ENCODE data around the gene SLC25A13.
A peak's percentile ranks its signal among the peaks of the same experiment; 100 is the strongest.

SLC25A13 gene

DNA sequence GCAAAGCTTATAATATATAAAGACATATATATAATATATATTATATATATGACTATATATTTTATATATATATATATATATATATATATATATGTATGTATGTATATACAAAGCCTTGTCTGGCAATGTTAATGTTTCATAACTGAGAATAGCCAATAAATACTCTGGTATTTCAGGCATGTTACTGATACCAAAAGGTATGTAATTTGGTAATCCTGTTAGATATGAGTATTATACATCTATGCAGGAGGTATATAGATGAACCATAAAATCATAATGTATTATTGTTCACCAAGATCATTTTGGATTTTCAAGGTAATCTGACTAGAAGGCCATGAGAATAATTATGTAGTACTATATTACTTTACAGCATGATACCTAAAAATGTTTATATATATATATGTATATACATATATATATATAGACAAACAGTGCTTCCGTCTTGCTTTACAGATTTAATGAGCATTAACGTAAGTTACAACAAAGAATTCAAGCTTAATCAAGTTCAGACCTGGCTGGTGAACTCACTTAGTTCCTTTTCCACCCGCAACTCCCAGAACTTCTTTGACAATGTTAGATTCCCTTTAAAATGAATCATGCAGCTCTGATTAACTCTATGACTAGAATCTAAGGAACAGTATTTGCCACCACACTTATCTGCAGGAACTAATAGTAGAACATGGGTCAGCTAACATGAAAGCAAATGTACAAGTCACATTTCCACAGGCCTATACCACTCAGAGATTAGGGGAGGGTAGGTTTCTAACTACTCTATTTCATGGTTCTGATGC is 82.7 kb downstream of the SLC25A13 start:
- DNase-seq: no peak

GRCh38 chr7:96238474-96238873 is 83.4 kb downstream of the SLC25A13 start:
- DNase-seq: no peak

GRCh38 chr7:96237040-96237439 is 84.9 kb downstream of the SLC25A13 start:
- DNase-seq: no peak

- peak; percentile 99 for DNase-seq
Observed at GRCh38 chr7:96236198-96237039, 85.5 kb downstream of the SLC25A13 start.

- DNase-seq: no peak
Observed at GRCh38 chr7:96235281-96235680, 86.6 kb downstream of the SLC25A13 start.

GRCh38 chr7:96233528-96234154 is 88.3 kb downstream of the SLC25A13 start:
- no peak for DNase-seq

- no peak for DNase-seq
Observed at GRCh38 chr7:96233084-96233483, 88.8 kb downstream of the SLC25A13 start.

- no peak for DNase-seq
Observed at GRCh38 chr7:96228760-96229159, 93.1 kb downstream of the SLC25A13 start.

DNA sequence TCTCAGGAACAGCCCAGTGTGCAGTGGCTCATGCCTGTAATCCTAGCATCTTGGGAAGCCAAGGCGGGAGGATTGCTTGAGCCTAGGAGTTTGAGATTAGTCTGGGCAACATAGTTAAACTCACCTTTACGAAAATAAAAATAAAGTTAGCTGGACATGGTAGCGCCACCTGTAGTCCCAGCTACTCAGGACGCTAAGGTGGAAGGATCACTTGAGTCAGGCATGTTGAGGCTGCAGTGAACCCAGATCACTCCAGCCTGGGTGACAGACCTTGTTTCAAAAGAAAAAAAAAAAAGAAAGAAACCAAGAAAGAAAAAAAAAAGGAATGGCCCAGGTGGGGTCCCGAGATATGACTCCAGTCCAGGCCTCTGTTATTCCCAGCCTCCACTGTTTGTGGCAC is 96.6 kb downstream of the SLC25A13 start:
- no peak for DNase-seq

DNA sequence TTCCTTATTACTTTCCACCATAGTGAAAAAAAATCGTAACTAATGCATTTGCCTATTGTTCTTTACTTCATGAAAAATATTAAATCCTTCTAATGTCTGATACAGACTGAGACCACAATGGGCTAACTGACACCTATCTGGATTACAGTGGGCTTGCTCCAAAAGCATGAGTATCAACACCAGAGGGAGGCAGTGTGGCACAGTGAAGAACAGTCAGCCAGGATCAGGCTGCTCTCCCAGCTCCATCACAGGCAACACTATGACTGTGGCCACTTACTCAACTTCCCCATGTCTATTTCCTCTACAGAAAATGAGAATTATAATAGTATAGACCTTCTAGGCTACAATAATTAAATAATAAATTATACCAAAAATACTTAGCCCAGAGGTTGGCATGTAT is 97.2 kb downstream of the SLC25A13 start:
- DNase-seq: peak; percentile 75

- DNase-seq: no peak
Observed at GRCh38 chr7:96224073-96224472, 97.8 kb downstream of the SLC25A13 start.

DNA sequence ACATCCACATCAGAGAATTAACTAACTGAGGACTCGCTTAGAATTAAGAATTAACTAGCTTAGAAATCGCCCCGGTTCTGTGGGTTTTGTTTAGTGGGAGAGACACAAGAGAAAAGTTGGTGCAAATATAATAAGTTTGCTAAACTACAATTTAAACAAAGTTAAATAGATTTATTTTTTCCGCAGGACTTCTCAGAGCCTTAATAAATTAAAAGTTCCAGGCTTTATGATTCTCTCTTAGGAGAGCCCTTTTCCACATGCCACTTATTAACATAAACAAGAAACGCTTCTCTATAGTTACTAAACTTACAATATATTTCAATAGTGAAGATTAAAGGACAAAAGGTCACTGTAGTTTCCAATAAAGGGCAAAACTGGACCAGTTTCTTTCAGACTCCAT is 100.0 kb downstream of the SLC25A13 start:
- DNase-seq: no peak

DNA sequence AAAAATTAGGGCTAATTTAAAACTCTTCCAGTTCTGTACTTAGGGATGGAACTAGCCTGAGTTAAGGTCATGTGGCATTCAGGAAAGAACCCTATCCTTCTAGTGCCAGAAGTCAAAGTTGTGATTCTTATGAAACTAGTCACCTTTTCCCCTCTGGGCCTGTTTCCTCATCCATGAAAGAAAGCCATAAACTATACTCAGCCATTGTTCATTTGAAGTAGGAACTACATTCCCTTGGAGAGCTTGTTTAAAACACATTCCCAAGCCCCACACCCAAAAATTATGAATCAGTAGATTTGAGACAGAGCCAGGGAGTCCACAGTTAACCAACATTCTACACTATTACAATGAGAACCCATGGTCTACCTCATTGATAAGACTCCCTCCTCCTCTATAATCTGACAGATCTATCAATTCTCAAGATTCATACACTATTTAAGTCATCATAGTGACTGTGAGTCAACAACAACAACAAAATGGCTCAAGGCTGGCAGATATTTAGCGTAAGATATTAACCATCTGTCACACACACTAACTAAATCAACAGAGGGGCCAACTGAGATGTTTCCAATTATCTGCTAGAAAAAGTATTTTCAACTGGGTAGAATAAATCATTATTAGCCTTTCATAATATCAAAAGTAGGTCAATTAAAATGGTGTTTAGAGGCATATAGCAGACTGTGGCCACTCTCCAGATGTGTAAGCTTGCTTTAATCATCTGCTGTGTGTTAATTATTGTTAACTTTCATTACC is 102.3 kb downstream of the SLC25A13 start:
- no peak for DNase-seq

GRCh38 chr7:96218664-96219243 is 103.1 kb downstream of the SLC25A13 start:
- DNase-seq: peak; percentile 87

DNA sequence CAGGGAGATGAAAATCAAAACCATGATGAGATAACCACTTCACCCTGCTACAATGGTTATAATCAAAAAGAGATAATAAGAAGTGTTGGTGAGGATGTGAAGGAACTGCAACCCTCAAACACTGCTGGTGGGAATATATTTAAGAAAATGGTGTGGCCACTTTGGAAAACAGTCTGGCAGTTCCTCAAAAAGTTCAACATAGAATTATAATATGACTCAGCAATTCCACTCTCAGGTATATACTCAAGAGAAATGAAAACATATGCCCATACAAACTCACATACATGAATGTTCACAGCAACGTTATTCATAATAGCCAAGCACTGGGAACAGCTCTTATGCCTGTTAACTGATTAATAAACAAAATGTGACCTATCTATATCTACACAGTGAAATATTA is 104.8 kb downstream of the SLC25A13 start:
- DNase-seq: peak; percentile 63

- no peak for DNase-seq
Observed at GRCh38 chr7:96216373-96216772, 105.5 kb downstream of the SLC25A13 start.

- DNase-seq: no peak
Observed at GRCh38 chr7:96212474-96212873, 109.4 kb downstream of the SLC25A13 start.

DNA sequence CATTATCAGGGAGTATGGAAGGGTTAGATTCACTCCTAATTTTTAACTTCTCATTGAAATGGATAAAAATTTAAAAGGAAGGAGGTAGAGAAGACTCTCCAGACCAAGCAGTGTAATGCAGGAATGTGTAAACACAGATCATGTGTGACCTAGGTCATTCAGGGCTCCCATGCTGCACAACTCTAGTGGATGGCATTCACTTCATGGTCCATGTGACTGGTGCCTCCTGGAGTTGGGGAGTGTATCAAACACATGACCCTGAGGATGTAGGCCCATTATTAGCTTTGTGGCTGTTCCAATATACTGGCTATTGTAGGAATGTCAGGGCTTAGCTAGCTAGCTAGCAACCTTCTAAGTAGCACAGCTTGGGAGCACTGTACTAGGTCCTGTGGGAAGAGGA is 109.9 kb downstream of the SLC25A13 start:
- DNase-seq: no peak

DNA sequence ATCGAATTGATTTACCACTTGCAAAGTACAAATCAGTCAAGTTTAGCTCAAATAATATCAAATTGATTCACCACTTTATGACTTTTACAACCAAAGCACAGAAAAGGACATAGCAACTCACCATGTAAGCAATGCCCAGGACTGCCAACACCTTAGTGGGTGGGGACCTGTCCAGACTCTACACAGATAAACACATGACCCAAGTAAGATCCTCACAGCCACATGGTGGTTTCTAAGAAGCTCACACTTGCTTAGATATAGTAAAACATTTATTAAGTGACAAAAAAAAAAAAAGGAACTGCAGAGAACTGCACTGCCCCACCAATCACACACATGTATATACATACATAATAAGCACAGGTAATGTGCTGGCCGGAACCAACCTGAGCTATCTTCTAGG is 116.2 kb downstream of the SLC25A13 start:
- DNase-seq: no peak

GRCh38 chr7:96204601-96205000 is 117.3 kb downstream of the SLC25A13 start:
- no peak for DNase-seq

DNA sequence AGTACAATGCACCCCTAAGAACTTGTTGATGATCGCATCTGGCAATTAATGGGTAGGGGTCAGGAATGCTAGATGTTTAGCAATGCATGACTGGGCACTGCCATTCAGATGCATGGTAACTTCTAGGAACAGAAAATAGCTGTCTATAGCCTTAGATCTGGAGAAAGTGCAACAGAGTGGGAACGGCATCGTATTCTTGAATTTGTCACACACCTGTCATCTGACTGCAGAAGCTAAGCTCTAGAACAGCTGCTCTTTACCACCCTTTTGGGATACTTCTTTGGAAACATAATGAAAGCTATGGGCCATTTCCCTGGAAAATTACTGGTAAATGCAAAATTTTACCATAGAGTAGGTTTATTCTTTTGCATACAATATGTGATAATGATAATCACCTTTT is 118.1 kb downstream of the SLC25A13 start:
- no peak for DNase-seq

GRCh38 chr7:96202102-96202501 is 119.8 kb downstream of the SLC25A13 start:
- DNase-seq: peak; percentile 63

DNA sequence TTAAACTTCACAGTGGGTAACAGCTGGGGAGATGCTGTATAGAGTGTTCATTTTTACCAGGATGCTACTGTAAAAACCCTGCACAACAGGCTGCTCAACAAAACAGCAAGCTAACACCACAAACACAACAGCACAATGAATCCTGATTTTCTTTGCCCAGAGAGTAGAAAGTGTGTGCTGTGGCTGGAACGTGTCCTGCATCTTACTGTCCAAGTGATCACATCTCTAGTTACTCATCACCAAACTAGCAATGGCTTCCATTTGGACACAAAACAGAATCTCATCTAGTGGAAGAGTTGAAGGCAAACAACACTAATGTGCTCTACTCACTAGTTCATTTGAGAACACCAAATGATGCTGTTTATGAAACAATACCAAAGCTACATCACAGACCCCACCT is 121.2 kb downstream of the SLC25A13 start:
- DNase-seq: no peak
